Subcutaneous adipose tissue (tissue), 4 donors: ENCODE data around the gene ZNF823. TPM values are rescaled to one million over a fixed set of nuclear protein-coding genes. Genes with fewer than 3 reads are reported as not detected.

Experiments used
- CTCF ChIP-seq: fragments of 450-650 bp; IDR thresholded peaks from one replicate; pipeline ENCODE4 v1.5.1; 2016; ENCODE audit warnings: low read depth, mild to moderate bottlenecking, control low read depth, antibody characterized with exemption, moderate library complexity
- total RNA-seq, 4 donors: library from RNA; depleted of rRNA; stranded (reverse); fragments of >200 nt; gene quantifications; one replicate each; pipeline ENCODE4 v1.1.0, GENCODE V29; 2016

Gene ZNF823
- total RNA-seq = 1 to 10 TPM; 6.4 to 9.3 (median 8.2) TPM

- no peak for TF ChIP-seq CTCF
Measured at GRCh38 chr19:11738746-11739620, at the start of gene ZNF823. ZNF823 (minus strand) TSS chr19:11738946; CDS start chr19:11738819, 127 bp downstream.

- TF ChIP-seq CTCF = no peak
Measured at GRCh38 chr19:11787536-11787935, 48.8 kb upstream of the ZNF823 start.

- TF ChIP-seq CTCF = no peak
Measured at GRCh38 chr19:11784356-11784755, 45.6 kb upstream of the ZNF823 start.

GRCh38 chr19:11783767-11784166 is 45.0 kb upstream of the ZNF823 start:
- no peak for TF ChIP-seq CTCF

GRCh38 chr19:11781295-11782057 is 42.7 kb upstream of the ZNF823 start:
- no peak for TF ChIP-seq CTCF

GRCh38 chr19:11780431-11781020 is 41.8 kb upstream of the ZNF823 start:
- no peak for TF ChIP-seq CTCF

GRCh38 chr19:11769995-11770394 is 31.2 kb upstream of the ZNF823 start:
- no peak for TF ChIP-seq CTCF
